Chondrocyte (in vitro differentiated cells): ENCODE data around the gene MRPL24. TPM values are rescaled to one million over a fixed set of nuclear protein-coding genes. Genes with fewer than 3 reads are reported as not detected.

Experiments used
- DNase-seq: peaks from one replicate; pipeline ENCODE4 v3.0.0; 2021; ENCODE audit warnings: mixed read lengths, low spot score
- H3K27ac Mint-ChIP-seq: one replicate; pipeline ENCODE4 v1.8.0; 2021; ENCODE audit warnings: mild to moderate bottlenecking, moderate library complexity, mixed read lengths; ENCODE audit not compliant: unreplicated experiment
- H3K27me3 Mint-ChIP-seq: 2 replicates; pipeline ENCODE4 v1.8.0; 2021; ENCODE audit warnings: low read depth, mixed read lengths
- H3K36me3 Mint-ChIP-seq: 2 replicates; pipeline ENCODE4 v1.8.0; 2021; ENCODE audit warnings: low read depth, mixed read lengths
- H3K4me1 Mint-ChIP-seq: 2 replicates; pipeline ENCODE4 v1.8.0; 2021; ENCODE audit warnings: low read depth, mild to moderate bottlenecking, mixed read lengths
- H3K4me3 Mint-ChIP-seq: one replicate; pipeline ENCODE4 v1.8.0; 2021; ENCODE audit warnings: mild to moderate bottlenecking, moderate library complexity, mixed read lengths; ENCODE audit not compliant: unreplicated experiment
- H3K9me3 Mint-ChIP-seq: 2 replicates; pipeline ENCODE4 v1.8.0; 2021; ENCODE audit warnings: low read depth, mixed read lengths
- CTCF ChIP-seq: fragments of 200-600 bp; sonication (generic); IDR thresholded peaks from 2 replicates; pipeline ENCODE4 v1.5.0; 2021; ENCODE audit warnings: antibody characterized with exemption, mild to moderate bottlenecking, moderate library complexity
- total RNA-seq: library from RNA; stranded (reverse); gene quantifications from 3 replicates; pipeline ENCODE4 v1.2.1, GENCODE V29; 2021

Gene MRPL24
- total RNA-seq, 1 donor from 2014 or later = 40.3 TPM

DNA sequence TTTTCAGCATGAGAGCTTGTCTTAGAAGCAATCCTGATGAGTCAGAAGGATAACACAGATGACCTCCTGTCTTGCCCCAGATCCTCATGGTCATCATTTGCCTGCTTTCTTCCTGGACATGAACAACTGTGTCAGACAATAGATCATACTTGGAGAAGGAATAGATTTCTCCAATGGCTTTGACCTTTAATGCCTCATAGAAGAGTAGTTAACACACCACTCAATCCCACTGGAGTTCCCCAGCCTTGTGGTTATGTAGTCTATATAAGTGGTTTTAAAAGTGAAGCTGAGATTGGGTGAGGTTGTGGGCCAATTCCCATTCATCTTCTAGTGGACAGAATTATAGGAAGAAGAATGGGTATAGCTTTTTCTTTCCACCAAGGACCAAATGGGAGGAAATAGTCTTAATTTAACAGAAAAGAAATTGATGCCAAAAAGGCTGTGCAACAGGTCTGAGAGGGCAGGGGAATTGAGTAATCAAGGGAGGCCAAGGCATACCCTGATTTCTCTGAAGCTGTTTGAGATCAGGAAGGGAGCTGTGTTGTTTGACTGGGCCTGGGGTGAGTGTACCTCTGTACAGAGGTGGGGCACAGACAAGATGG is 40.8 kb upstream of the MRPL24 start:
- no peak for TF ChIP-seq CTCF
- Mint-ChIP-seq H3K4me1 (peaks cover 20% of the 10 kb centered on the region), H3K27me3 (no peaks in the 10 kb centered on the region), H3K4me3 (no peak overlapping the region), H3K27ac (peak overlapping the region; percentile 17), H3K9me3 (no peaks in the 10 kb centered on the region), H3K36me3 (peaks cover 15% of the 10 kb centered on the region)
- DNase-seq = no peak

GRCh38 chr1:156777573-156777972 is 36.7 kb upstream of the MRPL24 start:
- Mint-ChIP-seq H3K9me3 (no peaks in the 10 kb centered on the region), H3K27ac (peak overlapping the region; percentile 13), H3K4me1 (peaks cover 44% of the 10 kb centered on the region), H3K27me3 (no peaks in the 10 kb centered on the region), H3K4me3 (no peak overlapping the region), H3K36me3 (peaks cover 11% of the 10 kb centered on the region)
- TF ChIP-seq CTCF = no peak
- DNase-seq = no peak

- TF ChIP-seq CTCF = no peak
- H3K4me1 Mint-ChIP-seq = peaks cover 50% of the 10 kb centered on the region
- peaks cover 6% of the 10 kb centered on the region for H3K36me3 Mint-ChIP-seq
- no peak for DNase-seq
- no peak overlapping the region for H3K4me3 Mint-ChIP-seq
- H3K9me3 Mint-ChIP-seq = no peaks in the 10 kb centered on the region
- H3K27me3 Mint-ChIP-seq = no peaks in the 10 kb centered on the region
- peak overlapping the region; percentile 13 for H3K27ac Mint-ChIP-seq
Observed at GRCh38 chr1:156776942-156777341, 36.1 kb upstream of the MRPL24 start.

- peak overlapping the region; percentile 25 for H3K27ac Mint-ChIP-seq
- H3K36me3 Mint-ChIP-seq = peaks cover 9% of the 10 kb centered on the region
- H3K4me3 Mint-ChIP-seq = no peak overlapping the region
- H3K27me3 Mint-ChIP-seq = no peaks in the 10 kb centered on the region
- no peak for TF ChIP-seq CTCF
- H3K4me1 Mint-ChIP-seq = peaks cover 49% of the 10 kb centered on the region
- H3K9me3 Mint-ChIP-seq = no peaks in the 10 kb centered on the region
- DNase-seq = no peak
Observed at GRCh38 chr1:156775799-156776198, 34.9 kb upstream of the MRPL24 start.

DNA sequence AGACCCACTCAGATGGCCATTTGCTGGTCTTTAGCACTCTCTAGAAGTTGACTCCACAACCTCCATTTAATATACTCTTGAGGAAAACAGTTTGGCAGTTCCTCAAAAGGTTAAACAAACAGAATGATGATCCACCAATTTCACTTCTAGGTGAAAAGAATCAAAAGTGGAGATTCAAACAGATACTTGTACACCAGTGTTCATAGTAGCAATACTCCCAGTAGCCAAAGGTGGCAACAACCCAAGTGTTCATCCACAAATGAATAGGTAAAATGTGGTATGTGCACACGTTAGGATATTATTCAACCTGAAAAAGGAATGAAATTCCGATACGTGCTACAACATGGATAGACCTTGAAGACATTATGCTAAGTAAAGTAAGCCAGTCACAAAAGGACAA is 32.7 kb upstream of the MRPL24 start:
- H3K4me1 Mint-ChIP-seq = peaks cover 67% of the 10 kb centered on the region
- H3K36me3 Mint-ChIP-seq = peaks cover 9% of the 10 kb centered on the region
- H3K27me3 Mint-ChIP-seq = no peaks in the 10 kb centered on the region
- H3K27ac Mint-ChIP-seq = peak overlapping the region; percentile 53
- DNase-seq = no peak
- H3K4me3 Mint-ChIP-seq = no peak overlapping the region
- TF ChIP-seq CTCF = peak; percentile 40
- no peaks in the 10 kb centered on the region for H3K9me3 Mint-ChIP-seq
